ENCODE measurements around the gene RHOXF2.
"Not testable (repeated sequence)": the region's sequence is repeated elsewhere in the genome, so short reads cannot be mapped to it uniquely, and the experiment has no call there.

The RHOXF2 gene

DNA sequence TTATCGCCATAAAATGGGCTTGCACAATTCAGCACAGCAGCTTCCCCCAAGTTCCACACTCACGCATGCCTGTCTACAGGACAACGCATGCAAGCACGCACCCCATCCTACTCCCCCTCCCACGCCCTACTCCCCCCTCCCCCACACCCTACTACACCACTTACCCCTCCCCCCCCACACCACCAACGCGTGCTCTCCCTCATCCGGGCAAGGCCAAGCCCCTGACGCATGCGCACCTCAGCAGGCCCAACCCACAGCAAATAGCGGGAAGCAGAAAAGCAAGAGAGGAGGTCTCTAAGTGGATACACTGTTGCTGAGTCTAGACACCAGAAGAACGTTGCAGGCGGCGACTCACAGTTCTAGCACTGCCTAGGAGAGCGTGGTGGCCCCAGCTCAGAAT lies at the start of gene RHOXF2:
Gene RHOXF2 (plus strand): TSS at position 301 of the 400 bp plus-strand sequence. CDS start 138 bp downstream, outside the sequence.
- DNase-seq: not testable (repeated sequence)

DNA sequence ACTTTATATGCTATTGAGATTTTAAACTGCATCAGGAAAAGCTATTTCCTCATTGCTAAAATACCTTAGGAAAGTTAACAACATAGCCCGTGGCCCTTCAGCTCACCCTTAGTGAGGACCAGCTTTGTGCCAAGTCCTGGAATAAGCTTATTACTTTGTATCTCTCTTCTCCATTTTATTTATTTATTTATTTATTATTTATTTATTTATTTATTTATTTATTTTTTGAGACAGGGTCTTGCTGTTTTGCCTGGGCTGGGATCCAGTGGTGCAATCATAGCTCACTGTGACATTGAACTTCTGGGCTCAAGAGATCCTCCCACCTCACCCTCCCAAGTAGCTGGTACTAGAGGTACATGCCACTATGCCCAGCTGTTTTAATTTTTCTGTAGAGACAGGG lies 49.0 kb upstream of the RHOXF2 start:
- DNase-seq: no peak

- no peak for DNase-seq
Observed at GRCh38 chrX:120111611-120112010, 46.8 kb upstream of the RHOXF2 start.

DNA sequence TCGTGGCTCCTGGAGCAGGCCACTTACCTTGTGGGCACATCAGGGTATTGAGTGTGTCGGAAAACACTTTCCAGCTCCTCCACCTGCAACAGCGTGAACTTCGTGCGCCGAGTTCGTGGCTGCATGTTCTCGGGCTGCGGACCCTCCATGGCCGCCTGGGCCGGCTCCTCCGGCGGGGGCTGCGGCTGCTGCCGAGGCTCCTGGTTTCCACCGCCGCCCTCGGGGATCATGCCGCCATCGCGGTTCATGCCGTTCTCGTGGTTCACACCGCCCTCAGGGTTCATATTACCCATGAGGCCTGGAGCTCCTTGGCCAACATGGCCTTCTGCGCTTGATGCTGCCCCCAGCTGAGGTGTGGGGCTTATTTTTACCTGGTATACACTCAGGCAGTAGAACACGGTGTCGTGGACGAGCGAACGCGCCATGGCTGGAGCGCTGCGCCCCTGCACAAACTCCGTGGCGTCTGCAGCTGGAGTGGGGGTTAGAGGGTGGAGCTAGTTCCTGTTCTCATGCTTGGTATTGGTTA lies 42.9 kb upstream of the RHOXF2 start, which contains the start of gene RHOXF1:
Gene RHOXF1 (minus strand): TSS at position 476 of the 526 bp plus-strand sequence. CDS start 51 bp downstream, at position 425.
- no peak for DNase-seq

DNA sequence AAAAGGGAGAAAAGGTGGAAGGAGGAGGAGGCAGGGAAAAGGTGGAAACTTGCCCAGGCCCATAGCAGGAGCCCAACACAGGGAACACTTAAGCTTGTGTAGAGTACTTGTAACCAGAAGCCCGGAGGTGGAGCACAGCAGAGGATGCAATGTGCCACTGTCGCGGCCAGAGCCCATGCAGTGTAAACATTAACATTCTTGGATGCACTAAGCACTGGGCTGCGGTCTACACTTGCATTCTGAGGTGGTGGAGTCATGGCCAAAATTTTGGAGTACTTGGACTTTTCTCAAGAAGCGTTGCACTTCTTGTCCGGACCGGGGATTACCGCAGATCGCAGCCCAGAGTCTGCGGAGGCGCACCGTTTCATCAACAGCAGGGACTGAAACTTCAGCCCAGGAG lies 38.2 kb upstream of the RHOXF2 start:
- DNase-seq: no peak

- no peak for DNase-seq
Observed at GRCh38 chrX:120125444-120125843, 33.0 kb upstream of the RHOXF2 start.

DNA sequence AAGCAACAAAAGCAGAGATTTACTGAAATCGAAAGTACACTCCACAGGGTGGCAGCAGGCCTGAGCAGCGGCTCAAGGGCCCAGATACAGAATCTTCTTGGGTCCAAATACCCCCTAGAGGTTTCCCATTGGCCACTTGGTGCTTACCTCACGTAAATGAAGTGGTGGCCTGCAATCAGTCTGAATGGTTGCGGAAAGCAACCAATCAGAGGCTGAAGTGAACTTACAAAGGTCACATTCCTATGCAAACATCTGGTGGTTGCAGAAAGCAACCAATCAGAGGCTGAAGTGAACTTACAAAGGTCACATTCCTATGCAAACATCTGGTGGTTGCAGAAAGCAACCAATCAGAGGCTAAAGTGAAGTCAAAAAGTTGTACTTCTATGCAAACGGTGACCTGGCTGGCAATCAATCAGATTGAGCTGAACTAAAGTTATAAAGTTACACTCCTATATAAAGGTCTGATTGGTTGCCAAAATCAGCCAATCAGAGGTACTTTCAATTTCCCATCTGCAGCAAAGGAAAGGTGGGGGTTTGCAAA lies 30.0 kb upstream of the RHOXF2 start:
- not testable (repeated sequence) for DNase-seq

DNA sequence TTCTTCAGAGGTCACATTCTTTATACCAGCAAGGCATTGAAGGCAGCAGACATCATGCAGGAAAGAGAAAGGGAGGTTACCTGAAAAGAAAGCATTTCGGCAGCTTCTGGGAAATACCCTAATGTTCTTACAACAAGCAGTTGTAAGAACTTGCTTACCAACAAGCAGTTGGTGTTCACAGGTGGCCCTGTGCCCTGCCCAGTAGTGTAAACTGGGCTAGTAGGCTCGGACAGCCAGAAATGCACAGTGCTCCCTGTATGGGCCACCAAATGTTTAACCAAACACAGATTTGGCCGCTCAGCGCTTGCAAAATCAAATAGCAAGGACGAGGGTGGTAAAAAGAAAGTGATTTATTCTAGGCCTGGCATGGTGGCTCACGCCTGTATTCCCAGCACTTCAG lies 22.3 kb upstream of the RHOXF2 start:
- no peak for DNase-seq

DNA sequence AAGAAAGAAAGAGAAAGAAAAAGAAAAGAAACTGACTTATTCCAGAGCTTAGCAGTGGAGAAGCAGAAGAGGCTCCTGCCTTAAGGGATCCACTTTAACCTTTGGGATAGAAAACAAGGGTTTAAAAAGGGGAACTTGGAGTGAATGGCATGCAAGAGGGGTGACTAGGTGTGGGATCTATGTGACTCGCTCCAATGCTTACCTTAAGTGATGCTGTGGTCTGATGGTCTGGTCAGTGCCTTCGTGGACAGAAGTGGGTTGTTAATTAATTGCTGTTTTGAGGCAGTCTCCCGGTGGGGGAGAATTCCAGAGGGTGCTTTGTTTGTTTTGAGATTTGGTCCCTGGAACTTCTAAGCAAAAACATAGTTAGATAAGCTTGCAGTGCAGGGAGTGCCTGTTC lies 21.6 kb upstream of the RHOXF2 start:
- no peak for DNase-seq

- DNase-seq: no peak
Observed at GRCh38 chrX:120137439-120137838, 21.0 kb upstream of the RHOXF2 start.

GRCh38 chrX:120140293-120140981 lies 18.0 kb upstream of the RHOXF2 start:
- DNase-seq: no peak

DNA sequence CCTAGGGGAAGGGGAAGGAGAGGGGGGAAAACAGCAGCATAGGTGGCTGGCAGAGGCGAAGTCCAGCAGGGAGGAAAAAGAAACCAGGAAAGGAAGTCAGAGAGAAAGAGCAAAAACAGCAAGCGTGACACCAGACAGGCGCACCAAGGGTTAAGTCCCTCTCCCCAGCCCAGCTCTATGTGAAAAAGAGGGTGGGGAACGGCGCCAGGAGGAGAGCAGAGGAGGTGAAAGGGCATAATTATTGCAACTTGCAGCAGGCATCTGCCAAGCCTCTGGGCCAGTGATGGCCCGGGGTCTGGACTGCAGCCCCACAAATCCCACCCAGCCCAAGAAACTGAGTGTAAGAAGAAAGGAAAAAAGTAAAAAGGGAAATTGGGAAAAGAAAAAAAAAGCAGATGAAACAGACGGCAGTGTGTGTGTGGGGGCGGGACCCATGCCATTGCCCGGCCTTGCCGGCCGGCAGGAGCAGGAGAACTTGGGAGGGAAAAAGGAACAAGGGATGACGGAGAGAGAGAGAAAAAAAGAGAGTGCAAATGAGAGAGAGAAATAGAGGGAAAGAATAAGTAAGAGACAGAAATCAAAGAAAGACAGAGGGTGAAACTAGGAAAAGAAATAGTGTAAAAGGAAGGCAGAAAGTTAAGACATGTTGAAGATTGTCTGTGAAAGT lies 14.1 kb upstream of the RHOXF2 start:
- no peak for DNase-seq

DNA sequence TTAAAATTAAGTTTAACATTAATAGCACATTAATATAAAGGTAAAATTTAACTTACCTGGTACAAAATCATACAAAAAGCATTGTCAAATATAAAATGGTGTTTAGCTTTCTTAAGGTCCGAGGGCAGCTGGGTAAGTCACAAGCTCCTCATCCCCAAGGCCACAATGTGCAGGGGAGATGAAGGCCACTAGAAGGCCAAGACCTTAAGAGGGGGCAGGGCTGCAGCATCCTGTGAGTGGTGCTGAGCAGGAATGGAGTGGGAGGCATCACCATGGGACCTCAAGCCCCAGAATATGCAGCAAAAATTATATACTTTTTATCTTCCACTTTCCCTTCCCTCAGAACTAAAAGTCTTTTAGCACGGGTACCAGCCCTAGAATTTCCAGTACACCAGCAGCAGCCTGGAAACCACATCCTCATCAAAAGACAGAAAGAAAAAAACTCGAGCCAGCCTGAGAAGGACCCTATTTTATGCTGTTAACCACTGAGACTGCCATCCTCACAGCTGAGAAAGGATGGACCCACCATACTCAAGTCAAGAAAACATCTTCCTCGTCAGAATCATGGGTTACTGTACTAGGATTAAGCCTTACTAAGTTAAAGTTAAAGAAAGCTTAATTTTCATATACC lies 13.0 kb upstream of the RHOXF2 start:
- DNase-seq: no peak

DNA sequence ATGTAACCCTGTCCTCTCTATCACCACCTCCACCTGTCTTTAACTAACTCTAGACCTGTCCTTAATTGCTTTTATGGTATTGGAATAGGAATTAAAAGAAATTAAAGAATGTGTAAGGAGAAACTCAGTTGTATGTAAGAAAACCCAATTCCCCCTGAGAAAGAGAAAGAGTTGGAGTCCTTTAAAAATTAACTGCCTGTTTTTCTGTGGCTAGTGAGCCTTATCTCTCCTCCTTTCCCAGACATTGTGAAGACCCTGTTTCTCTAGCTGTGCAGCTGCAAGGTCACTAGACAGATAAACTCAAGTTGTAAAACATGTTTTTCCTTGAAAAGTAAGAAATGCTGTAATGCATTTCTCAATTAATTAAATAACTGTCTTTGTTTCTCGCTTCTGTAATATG lies 12.1 kb upstream of the RHOXF2 start:
- DNase-seq: not testable (repeated sequence)

- DNase-seq: no peak
Observed at GRCh38 chrX:120147537-120147936, 10.9 kb upstream of the RHOXF2 start.

DNA sequence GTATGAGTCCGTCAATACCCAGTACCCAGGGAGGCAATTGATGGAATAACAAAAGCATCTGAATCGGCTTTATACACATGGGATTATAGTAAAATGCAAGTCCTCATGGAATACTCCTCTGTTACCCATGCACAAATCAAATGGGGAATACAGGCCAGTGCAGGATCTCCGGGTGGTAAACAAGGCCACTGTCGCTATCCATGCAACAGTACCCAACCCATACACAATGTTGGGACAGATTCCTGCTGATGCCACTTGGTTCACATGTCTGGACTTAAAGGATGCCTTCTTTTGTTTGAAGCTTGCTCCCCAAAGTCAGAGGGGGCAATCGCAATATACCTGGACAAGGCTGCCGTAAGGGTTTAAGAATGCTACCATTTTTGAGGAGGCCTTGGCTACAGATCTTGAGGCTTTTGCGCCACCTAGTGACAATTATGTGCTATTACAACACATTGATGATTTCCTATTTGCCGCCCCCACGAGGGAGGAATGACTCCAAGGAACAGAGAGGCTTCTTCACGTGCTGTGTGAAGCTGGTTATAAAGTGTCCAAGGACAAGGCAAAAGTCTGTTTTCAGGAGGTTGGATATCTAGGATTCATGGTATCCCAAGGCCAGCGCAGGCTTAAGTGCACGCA lies 8.2 kb upstream of the RHOXF2 start:
- DNase-seq: not testable (repeated sequence)

- DNase-seq: not testable (repeated sequence)
Observed at GRCh38 chrX:120159086-120159485, 673 bp downstream of the RHOXF2 start.

GRCh38 chrX:120193254-120193653 lies 34.8 kb downstream of the RHOXF2 start:
- DNase-seq: not testable (repeated sequence)

DNA sequence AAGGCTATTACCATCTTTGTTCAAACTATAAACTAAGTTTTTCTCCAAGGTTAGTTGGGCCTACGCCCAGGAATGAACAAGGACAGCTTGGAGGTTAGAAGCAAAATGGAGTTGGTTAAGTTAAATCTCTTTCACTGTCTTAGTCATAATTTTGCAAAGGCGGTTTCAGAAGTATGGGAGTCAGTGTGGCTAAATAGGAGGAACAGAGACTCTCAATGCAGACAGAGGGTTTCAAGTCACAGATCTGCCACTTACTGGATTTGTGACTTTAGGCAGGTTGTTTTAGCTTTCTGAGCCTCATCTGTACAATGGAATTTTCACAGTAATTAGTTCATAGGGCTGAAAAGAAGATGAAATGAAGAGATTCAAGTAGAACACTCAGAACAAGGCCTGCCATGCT lies 35.3 kb downstream of the RHOXF2 start:
- DNase-seq: not testable (repeated sequence)

DNA sequence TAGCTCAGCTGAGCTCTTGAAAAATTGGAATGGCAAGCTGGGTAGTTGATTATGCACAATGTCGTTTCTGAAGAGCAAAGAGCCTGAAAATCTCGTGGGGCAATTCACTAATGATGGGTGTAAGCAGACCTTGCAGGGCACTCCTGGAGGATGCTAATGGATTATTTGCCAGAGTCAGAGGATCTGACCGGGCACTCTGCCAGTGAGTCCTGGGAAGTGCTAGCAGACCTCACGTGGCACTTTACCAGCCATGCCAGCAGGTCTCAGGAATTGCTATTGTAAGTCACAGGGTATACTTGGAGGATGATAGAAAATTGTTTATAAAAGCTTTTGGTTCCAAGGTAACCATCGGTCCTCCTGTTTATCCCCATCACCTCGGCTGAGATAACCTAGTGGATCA lies 37.4 kb downstream of the RHOXF2 start:
- not testable (repeated sequence) for DNase-seq

DNA sequence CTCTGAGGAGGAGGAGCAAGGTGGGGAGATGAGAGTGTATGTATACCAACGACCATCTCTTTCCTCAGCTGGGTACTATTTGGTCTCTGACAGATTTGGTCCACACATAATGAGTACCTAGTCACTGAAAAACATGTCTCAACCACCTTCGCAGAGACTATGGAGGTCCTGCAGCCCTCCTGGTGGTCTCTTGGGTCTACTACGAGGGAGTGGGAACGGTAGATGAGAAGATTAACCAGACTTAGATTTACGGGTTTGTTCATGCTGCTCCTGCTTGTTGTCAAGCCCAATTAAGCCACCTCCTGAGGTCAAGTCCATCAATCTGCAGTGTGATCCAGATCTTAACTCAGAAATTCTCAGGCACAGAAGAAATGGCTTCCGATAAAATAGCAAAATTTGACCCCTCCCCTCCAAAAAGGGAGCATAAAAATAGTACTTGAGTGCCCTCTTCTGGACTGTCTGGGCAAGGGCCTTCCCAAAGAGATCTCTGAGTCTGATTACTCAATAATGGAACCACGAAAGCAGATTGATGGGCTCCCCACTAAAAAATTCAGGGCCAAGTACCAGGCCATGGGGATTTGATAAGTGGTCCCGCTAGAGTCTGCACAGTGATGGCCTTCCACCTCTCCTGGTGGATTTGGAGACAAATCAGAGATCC lies 38.3 kb downstream of the RHOXF2 start:
- DNase-seq: not testable (repeated sequence)

DNA sequence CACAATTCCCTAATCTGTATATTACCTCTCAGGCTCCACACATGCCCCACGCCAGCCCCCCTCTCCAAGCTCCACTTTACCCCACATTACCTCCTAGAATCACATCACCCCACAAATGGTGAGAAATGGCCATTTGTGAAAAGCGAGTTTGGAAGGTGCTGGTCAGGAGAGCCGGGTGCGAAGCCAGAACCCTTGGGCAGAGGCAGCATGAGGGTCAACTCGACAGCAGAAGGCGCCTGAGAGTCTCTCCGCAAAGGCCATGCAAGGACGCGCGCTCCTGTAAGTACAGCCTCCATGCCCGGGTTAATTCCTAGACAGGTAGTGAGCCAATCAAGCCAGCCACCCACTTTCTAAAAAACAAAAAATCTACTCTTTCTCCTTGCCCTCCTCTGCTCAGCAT lies 42.4 kb downstream of the RHOXF2 start:
- DNase-seq: no peak
